B cell (primary cell): Measurements from ENCODE around the gene TBC1D1.

Experiments
- EZH2 ChIP-seq: IDR thresholded peaks from 2 replicates; pipeline ENCODE4 v1.6.1; 2012; ENCODE audit warnings: borderline replicate concordance, low read depth, mild to moderate bottlenecking, moderate library complexity, low read length; ENCODE audit not compliant: insufficient read depth, poor library complexity, severe bottlenecking
- TF ChIP-seq, protein P1 (sequence below): fragments of 200-600 bp; IDR thresholded peaks from one replicate; pipeline ENCODE4 v1.8.0; 2022; ENCODE audit warnings: antibody characterized with exemption, mild to moderate bottlenecking

DNA sequence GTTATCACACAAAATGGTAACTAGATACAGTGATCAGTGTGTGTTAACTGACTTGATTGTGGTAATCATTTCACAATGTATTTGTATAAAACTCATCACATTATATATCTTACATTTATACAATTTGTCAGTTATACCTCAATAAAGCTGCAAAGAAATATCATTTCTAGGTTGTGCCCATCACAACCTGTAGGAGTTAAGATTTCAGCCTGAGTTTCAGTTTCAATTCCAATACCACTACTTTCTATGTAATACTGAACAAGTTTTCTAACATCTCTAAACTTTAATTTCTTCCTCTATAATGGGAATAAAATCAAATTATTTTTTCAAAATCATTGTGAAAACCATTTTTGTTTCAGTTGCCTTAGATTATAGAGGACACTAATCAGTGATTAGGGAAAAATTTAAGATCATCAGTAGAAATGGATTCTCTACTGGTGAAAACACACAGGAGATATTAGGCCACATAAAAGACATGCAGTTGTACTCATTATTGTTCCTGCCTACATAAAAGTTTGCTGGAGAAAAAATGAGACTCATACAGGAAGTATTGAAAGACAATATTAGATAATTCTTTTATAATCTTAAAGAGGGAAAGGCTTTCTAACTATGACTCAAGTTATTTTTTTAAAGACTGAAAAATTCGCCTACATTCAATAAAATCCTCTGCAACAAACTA, 18.4 kb upstream of the TBC1D1 start:
- TF ChIP-seq, protein P1, sequence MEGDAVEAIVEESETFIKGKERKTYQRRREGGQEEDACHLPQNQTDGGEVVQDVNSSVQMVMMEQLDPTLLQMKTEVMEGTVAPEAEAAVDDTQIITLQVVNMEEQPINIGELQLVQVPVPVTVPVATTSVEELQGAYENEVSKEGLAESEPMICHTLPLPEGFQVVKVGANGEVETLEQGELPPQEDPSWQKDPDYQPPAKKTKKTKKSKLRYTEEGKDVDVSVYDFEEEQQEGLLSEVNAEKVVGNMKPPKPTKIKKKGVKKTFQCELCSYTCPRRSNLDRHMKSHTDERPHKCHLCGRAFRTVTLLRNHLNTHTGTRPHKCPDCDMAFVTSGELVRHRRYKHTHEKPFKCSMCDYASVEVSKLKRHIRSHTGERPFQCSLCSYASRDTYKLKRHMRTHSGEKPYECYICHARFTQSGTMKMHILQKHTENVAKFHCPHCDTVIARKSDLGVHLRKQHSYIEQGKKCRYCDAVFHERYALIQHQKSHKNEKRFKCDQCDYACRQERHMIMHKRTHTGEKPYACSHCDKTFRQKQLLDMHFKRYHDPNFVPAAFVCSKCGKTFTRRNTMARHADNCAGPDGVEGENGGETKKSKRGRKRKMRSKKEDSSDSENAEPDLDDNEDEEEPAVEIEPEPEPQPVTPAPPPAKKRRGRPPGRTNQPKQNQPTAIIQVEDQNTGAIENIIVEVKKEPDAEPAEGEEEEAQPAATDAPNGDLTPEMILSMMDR, result peak; percentile 10
- TF ChIP-seq EZH2, result no peak
